IMR-90 (cell line): Measurements from ENCODE around the gene FGF12.

ENCODE experiments used
- BHLHE40 ChIP-seq: fragments of 150-350 bp; IDR thresholded peaks from 2 replicates; pipeline ENCODE4 v1.6.1; 2016; ENCODE audit warnings: mild to moderate bottlenecking, low read depth, low read length
- CEBPB ChIP-seq: IDR thresholded peaks from 2 replicates; pipeline ENCODE4 v1.6.1; 2012; ENCODE audit warnings: low read depth, low read length, improper control_type of control experiment
- POLR2A ChIP-seq: IDR thresholded peaks from 2 replicates; pipeline ENCODE4 v1.6.1; 2012; ENCODE audit warnings: mild to moderate bottlenecking, low read depth, low read length
- SMC3 ChIP-seq: fragments of 150-350 bp; IDR thresholded peaks from 2 replicates; pipeline ENCODE4 v1.6.1; 2016; ENCODE audit warnings: low read depth, mild to moderate bottlenecking, antibody characterized with exemption, low read length, moderate library complexity
- TF ChIP-seq, protein P1 (sequence below): conservative IDR thresholded peaks from 2 replicates; pipeline ENCODE4 v1.5.1; 2012; ENCODE audit warnings: mild to moderate bottlenecking, low read depth, low read length, improper control_type of control experiment

DNA sequence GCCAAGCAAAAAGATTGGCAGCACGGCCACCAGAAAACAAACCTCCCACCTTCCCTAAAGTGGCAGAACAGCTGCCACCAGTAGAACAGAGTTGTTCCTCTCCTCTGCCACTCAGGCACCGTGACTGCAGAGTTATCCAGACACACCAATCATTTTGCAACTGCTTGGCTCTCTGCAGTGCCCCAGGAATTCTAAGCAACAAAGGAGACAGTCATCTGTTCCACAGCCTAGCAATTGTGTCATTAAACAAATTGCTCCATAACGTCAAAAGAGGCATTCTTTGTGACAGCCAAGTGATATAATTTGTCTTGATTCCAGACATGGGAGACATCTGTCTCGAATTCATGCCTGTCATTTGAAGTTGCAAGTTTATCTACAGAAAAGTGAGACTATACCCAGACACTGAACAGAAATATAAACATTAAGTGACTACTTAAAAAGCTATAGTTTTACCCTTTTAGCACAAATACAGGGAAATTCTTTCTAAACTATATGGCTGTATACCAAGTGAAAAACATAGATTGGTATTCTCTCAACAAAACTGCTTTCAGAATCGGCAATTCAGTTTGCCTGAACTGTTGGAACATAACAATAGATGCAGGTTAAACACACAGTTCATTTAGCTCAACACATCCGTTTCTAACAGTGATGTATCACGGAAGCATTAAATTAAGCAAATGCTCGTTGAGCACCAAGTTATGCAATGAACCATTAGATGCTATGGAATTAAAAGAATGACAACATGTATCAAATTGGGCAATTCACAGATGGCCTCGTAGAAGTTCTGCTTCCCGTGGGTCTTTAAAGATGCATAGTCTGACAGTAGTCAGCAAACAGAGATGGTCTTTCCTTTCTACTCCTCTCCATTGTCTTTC is 281.3 kb downstream of the FGF12 start:
- TF ChIP-seq, protein P1, sequence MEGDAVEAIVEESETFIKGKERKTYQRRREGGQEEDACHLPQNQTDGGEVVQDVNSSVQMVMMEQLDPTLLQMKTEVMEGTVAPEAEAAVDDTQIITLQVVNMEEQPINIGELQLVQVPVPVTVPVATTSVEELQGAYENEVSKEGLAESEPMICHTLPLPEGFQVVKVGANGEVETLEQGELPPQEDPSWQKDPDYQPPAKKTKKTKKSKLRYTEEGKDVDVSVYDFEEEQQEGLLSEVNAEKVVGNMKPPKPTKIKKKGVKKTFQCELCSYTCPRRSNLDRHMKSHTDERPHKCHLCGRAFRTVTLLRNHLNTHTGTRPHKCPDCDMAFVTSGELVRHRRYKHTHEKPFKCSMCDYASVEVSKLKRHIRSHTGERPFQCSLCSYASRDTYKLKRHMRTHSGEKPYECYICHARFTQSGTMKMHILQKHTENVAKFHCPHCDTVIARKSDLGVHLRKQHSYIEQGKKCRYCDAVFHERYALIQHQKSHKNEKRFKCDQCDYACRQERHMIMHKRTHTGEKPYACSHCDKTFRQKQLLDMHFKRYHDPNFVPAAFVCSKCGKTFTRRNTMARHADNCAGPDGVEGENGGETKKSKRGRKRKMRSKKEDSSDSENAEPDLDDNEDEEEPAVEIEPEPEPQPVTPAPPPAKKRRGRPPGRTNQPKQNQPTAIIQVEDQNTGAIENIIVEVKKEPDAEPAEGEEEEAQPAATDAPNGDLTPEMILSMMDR = no peak
- TF ChIP-seq POLR2A = no peak
- TF ChIP-seq CEBPB = no peak
- TF ChIP-seq BHLHE40 = no peak
- TF ChIP-seq SMC3 = no peak
